ENCODE measurements around the gene TRIM10. TPM values are rescaled to one million over a fixed set of nuclear protein-coding genes. Genes with fewer than 3 reads are reported as not detected.
"Not testable (repeated sequence)": the region's sequence is repeated elsewhere in the genome, so short reads cannot be mapped to it uniquely, and the experiment has no call there.

TRIM10 gene
- total RNA-seq, 1 donor: not detected

- no peak overlapping the region for H3K4me3 ChIP-seq (ENCODE audit: low read depth, low read length)
- peak; percentile 13 for DNase-seq (ENCODE audit: low read depth)
- no peak for TF ChIP-seq CTCF (IDR thresholded peaks at IDR 0.05; ENCODE audit: insufficient read depth, low read length)
These were observed 11.8 kb downstream of the TRIM10 start for GRCh38 chr6:30149234-30149633.

- no peak overlapping the region for H3K4me3 ChIP-seq (ENCODE audit: low read depth, low read length)
- no peak for TF ChIP-seq CTCF (IDR thresholded peaks at IDR 0.05; ENCODE audit: insufficient read depth, low read length)
- DNase-seq (ENCODE audit: low read depth): no peak
These were observed 13.9 kb downstream of the TRIM10 start for GRCh38 chr6:30147096-30147495.

- no peak overlapping the region for H3K4me3 ChIP-seq (ENCODE audit: low read depth, low read length)
- DNase-seq (ENCODE audit: low read depth): no peak
These were observed 15.2 kb downstream of the TRIM10 start for GRCh38 chr6:30145818-30146217.

GRCh38 chr6:30144811-30145210 lies 16.2 kb downstream of the TRIM10 start:
- TF ChIP-seq CTCF (IDR thresholded peaks at IDR 0.05; ENCODE audit: insufficient read depth, low read length): no peak
- no peak for DNase-seq (ENCODE audit: low read depth)

More at GRCh38 chr6:30145818-30146217, 15.2 kb downstream of the TRIM10 start:
- TF ChIP-seq CTCF (IDR thresholded peaks at IDR 0.05; ENCODE audit: insufficient read depth, low read length): no peak

GRCh38 chr6:30143780-30144179 lies 17.2 kb downstream of the TRIM10 start:
- no peak for DNase-seq (ENCODE audit: low read depth)
- TF ChIP-seq CTCF (IDR thresholded peaks at IDR 0.05; ENCODE audit: insufficient read depth, low read length): no peak
- H3K4me3 ChIP-seq (ENCODE audit: low read depth, low read length): no peak overlapping the region

More at GRCh38 chr6:30144811-30145210, 16.2 kb downstream of the TRIM10 start:
- no peak overlapping the region for H3K4me3 ChIP-seq (ENCODE audit: low read depth, low read length)

GRCh38 chr6:30142665-30143064 lies 18.3 kb downstream of the TRIM10 start:
- TF ChIP-seq CTCF (IDR thresholded peaks at IDR 0.05; ENCODE audit: insufficient read depth, low read length): no peak
- DNase-seq (ENCODE audit: low read depth): no peak
- H3K4me3 ChIP-seq (ENCODE audit: low read depth, low read length): no peak overlapping the region

GRCh38 chr6:30140240-30140639 lies 20.8 kb downstream of the TRIM10 start:
- not testable (repeated sequence) for DNase-seq (ENCODE audit: low read depth); H3K4me3 ChIP-seq (ENCODE audit: low read depth, low read length)

All from fibroblast of the aortic adventitia (primary cell).